Gastroesophageal sphincter (tissue), 4 donors: Measurements from ENCODE around the gene IKZF1. TPM values are rescaled to one million over a fixed set of nuclear protein-coding genes. Genes with fewer than 3 reads are reported as not detected.

ENCODE experiments used
- ATAC-seq: fragments of 150-250 bp; one replicate; pipeline ENCODE4 v1.9.1; 2016; ENCODE audit warnings: mild to moderate bottlenecking, moderate library complexity
- H3K27ac ChIP-seq, 4 donors: fragments of 200-600 bp; sonication (generic) in 3 of 4; 1 replicate in 3 of 4; 2 replicates in 1 of 4; pipeline ENCODE4 v1.5.1; 2016 to 2019
- H3K27me3 ChIP-seq: fragments of 200-600 bp; sonication (generic); one replicate; pipeline ENCODE4 v1.5.1; 2019
- H3K36me3 ChIP-seq, 2 donors: fragments of 200-600 bp; sonication (generic); one replicate each; pipeline ENCODE4 v1.5.1; 2019; ENCODE audit warnings: control low read depth in 1 of 2
- H3K4me1 ChIP-seq, 3 donors: fragments of 200-600 bp; sonication (generic); 1 replicate in 2 of 3; 2 replicates in 1 of 3; pipeline ENCODE4 v1.5.1; 2016 to 2019; ENCODE audit warnings: control low read depth in 2 of 3
- H3K4me3 ChIP-seq, 2 donors: fragments of 200-600 bp; sonication (generic); one replicate each; pipeline ENCODE4 v1.5.1; 2019; ENCODE audit warnings: mild to moderate bottlenecking in 1 of 2, moderate library complexity in 1 of 2
- H3K9me3 ChIP-seq, 3 donors: fragments of 200-600 bp; sonication (generic); one replicate each; pipeline ENCODE4 v1.5.1; 2017 to 2019; ENCODE audit warnings: control low read depth in 2 of 3
- EP300 ChIP-seq: sonication (generic); formaldehyde crosslinking; IDR thresholded peaks from one replicate; pipeline ENCODE4 v1.6.1; 2017; ENCODE audit warnings: antibody characterized with exemption, mild to moderate bottlenecking
- POLR2A ChIP-seq, 2 donors: fragments of 450-650 bp; IDR thresholded peaks; one replicate each; pipeline ENCODE4 v1.6.1; 2017; ENCODE audit warnings: antibody characterized with exemption in 2 of 2, mild to moderate bottlenecking in 2 of 2, moderate library complexity in 1 of 2
- POLR2AphosphoS5 ChIP-seq: sonication (generic); formaldehyde crosslinking; IDR thresholded peaks from one replicate; pipeline ENCODE4 v1.6.1; 2017; ENCODE audit warnings: antibody characterized with exemption
- WGBS, 2 donors: methylation state at CpG; one replicate each; pipeline ENCODE4 v1.1.5; 2018; ENCODE audit warnings: low coverage in 1 of 2; 5-methylcytosine and 5-hydroxymethylcytosine counted together
- total RNA-seq, 4 donors: library from RNA; depleted of rRNA; stranded (reverse); fragments of >200 nt; gene quantifications; one replicate each; pipeline ENCODE4 v1.1.0, GENCODE V29; 2016
- TF ChIP-seq, protein P1 (sequence below), 4 experiments: fragments of 200-600 bp in 2 of 4; fragments of 450-650 bp in 2 of 4; sonication (generic) in 1 of 4; IDR thresholded peaks; one replicate each; pipeline ENCODE4 v1.5.1; 2017 to 2019; ENCODE audit warnings: antibody characterized with exemption in 4 of 4, mild to moderate bottlenecking in 2 of 4, moderate library complexity in 2 of 4

IKZF1 gene
- total RNA-seq, 4 donors from 2014 or later: 2.5 to 14.1 (median 5.9) TPM

DNA sequence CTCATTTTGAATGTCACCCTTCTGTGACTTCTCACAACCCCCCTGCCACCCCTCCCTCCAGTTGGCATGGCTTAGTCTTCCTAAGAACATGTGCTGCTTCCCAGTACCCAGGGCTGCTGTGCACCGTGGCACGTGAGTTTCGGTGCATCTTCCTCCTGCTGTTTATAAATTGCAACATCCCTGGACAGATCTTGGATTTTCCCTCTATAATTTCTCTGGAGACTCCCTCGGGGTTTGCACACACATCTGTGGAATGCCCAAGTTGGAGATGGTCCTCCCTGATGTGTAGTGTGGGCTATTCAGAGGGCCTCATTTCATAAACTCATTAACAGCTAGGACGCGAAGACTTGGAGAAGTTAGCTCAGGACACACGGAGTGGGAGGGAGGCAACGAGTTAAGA lies 52.9 kb downstream of the IKZF1 start:
- Histone ChIP-seq H3K9me3 (no peaks in the 10 kb centered on the region), H3K4me1 (no peaks in the 10 kb centered on the region), H3K27me3 (peaks cover 27% of the 10 kb centered on the region), H3K4me3 (no peak overlapping the region), H3K27ac (no peak overlapping the region), H3K36me3 (no peaks in the 10 kb centered on the region)
- 78% methylated on average over 7 of the region's 8 CpGs; no CpG with 5 or more reads in 1 of the 2 donors for WGBS, 2 donors
- no peak for ATAC-seq
- no peak for TF ChIP-seq POLR2A (IDR thresholded peaks at IDR 0.05)
- TF ChIP-seq EP300: no peak
- no peak for TF ChIP-seq POLR2AphosphoS5
- TF ChIP-seq, protein P1, sequence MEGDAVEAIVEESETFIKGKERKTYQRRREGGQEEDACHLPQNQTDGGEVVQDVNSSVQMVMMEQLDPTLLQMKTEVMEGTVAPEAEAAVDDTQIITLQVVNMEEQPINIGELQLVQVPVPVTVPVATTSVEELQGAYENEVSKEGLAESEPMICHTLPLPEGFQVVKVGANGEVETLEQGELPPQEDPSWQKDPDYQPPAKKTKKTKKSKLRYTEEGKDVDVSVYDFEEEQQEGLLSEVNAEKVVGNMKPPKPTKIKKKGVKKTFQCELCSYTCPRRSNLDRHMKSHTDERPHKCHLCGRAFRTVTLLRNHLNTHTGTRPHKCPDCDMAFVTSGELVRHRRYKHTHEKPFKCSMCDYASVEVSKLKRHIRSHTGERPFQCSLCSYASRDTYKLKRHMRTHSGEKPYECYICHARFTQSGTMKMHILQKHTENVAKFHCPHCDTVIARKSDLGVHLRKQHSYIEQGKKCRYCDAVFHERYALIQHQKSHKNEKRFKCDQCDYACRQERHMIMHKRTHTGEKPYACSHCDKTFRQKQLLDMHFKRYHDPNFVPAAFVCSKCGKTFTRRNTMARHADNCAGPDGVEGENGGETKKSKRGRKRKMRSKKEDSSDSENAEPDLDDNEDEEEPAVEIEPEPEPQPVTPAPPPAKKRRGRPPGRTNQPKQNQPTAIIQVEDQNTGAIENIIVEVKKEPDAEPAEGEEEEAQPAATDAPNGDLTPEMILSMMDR (IDR thresholded peaks at IDR 0.05): no peak

DNA sequence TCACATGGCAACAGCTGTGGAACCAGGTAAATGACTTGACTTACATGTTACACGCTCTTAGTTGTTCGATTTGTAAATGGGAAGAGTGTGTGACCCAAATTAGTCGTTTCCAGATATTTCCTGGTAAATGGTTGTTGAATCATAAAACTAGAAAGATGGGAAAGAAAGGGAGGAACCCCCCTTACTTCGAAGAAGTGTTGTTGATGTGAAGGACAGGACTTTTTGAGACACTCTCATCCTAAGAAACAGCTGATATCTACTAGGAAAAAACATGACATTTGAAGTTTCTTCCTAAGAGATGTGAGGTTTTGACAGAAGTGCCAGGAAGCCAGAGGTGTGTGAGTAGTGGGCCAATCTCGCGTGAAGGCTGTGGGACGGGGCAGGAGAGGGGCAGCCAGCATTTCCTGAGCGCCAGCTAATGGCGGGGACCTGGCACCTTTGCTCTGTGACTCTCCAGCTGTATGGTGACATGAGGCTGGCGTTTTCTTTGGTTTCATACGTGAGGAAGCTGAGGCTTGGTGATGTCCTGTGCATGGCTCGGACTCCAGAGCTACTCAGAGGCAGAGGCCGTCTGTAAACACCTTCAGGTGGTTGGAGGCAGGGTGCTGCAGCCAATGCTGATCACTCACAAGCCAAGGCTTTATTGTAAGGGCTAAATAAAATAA lies 53.7 kb downstream of the IKZF1 start:
- TF ChIP-seq POLR2AphosphoS5 (no peak), EP300 (no peak), POLR2A (IDR thresholded peaks at IDR 0.05) (no peak)
- TF ChIP-seq, protein P1 (IDR thresholded peaks at IDR 0.05): no peak
- Histone ChIP-seq H3K27me3 (peaks cover 30% of the 10 kb centered on the region), H3K9me3 (no peaks in the 10 kb centered on the region), H3K36me3 (no peaks in the 10 kb centered on the region), H3K4me3 (no peak overlapping the region), H3K27ac (no peak overlapping the region), H3K4me1 (no peaks in the 10 kb centered on the region)
- no peak for ATAC-seq
- WGBS, 2 donors: 78 to 83% methylated on average over 3 to 4 of the region's 13 CpGs

DNA sequence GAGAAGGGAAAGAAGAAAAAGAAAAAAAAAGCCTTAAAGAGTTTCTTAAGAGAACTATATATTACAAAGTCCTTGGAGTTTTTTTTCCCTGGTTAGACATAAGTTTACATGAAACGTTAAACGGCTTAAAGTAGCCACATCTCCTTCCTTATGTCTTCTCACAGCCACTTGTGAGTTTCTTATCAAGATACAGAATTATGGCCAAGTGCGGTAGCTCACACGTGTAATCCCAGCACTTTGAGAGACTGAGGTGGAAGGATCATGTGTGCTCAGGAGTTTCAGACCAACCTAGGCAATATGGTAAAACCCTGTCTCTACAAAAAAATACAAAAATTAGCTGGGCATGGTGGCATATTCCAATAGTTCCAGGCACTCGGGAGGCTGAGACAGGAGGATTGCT lies 54.3 kb downstream of the IKZF1 start:
- no peak for ATAC-seq
- 59 to 61% methylated on average over 4 to 5 of the region's 5 CpGs for WGBS, 2 donors
- no peak overlapping the region for H3K4me3 ChIP-seq
- no peak overlapping the region for H3K27ac ChIP-seq
- H3K36me3 ChIP-seq: no peaks in the 10 kb centered on the region
- H3K4me1 ChIP-seq: no peaks in the 10 kb centered on the region
- H3K9me3 ChIP-seq: no peaks in the 10 kb centered on the region
- TF ChIP-seq, protein P1 (IDR thresholded peaks at IDR 0.05): no peak
- no peak for TF ChIP-seq EP300
- TF ChIP-seq POLR2AphosphoS5: no peak
- peaks cover 32% of the 10 kb centered on the region for H3K27me3 ChIP-seq

DNA sequence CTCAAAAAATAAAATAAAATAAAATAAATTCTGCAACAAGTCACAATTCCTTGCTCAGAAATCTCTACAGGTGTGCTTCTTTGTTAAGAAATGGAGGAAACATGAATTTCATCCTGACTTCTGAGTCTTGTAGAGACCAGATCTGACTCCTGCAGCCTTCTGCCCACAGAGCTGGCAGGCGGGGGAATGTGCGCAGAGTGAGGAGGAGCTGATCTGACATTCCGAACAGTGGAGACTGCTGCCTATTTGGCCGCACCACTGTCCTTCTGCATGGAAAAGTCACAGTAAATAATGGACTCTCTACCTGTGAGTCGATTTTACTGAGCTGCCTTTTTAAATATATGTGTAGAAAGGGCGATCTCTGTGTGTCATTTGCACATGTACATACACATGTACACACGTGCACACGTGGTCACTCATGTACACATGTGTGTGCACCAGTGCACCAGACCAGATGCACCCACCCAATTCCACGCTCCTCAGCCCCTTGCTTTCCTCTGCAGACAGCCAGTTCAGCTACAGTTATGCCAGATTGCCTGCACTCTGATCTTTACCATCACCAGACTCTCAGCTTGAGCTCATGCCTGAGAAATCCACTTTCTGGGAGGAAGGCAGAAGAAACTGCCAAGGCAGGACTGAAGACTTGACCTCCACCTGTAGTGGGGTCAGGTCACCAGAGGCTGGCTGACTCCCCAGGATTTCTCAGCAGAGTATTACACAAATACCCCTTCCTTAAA lies 54.9 kb downstream of the IKZF1 start:
- TF ChIP-seq POLR2AphosphoS5 (no peak), POLR2A (IDR thresholded peaks at IDR 0.05) (no peak), EP300 (no peak)
- TF ChIP-seq, protein P1 (IDR thresholded peaks at IDR 0.05): no peak
- Histone ChIP-seq H3K9me3 (no peaks in the 10 kb centered on the region), H3K4me3 (no peak overlapping the region), H3K36me3 (no peaks in the 10 kb centered on the region), H3K4me1 (no peaks in the 10 kb centered on the region), H3K27me3 (peaks cover 27% of the 10 kb centered on the region), H3K27ac (no peak overlapping the region)
- ATAC-seq: no peak
- WGBS, 2 donors: 77 to 98% methylated on average over 5 to 9 of the region's 9 CpGs
